Activated CD4-positive, alpha-beta T cell treated with anti-CD3 and anti-CD28 coated beads, Interleukin-2, amount 10 ng/mL, durations not matched to agents 7 days and 5 days (primary cell): ENCODE measurements around the gene SLC7A9. TPM values are rescaled to one million over a fixed set of nuclear protein-coding genes. Genes with fewer than 3 reads are reported as not detected.
A peak's percentile ranks its signal among the peaks of the same experiment; 100 is the strongest.

Experiments used
- CTCF ChIA-PET: fragments of 350-600 bp; sonication (Branson Sonifier 250); formaldehyde crosslinking; loops from one replicate; lab custom pipeline; 2021; ENCODE audit warnings: antibody characterized with exemption; lab: Charles Lee
- POLR2A ChIA-PET: fragments of 350-600 bp; sonication (Branson Sonifier 250); formaldehyde crosslinking; loops from one replicate; lab custom pipeline; 2021; ENCODE audit warnings: antibody characterized with exemption; lab: Charles Lee
- DNase-seq: peaks from one replicate; pipeline ENCODE4 v3.0.0-alpha.2; 2020
- H3K27ac Mint-ChIP-seq: one replicate; pipeline ENCODE4 v1.8.0; 2021; ENCODE audit warnings: mild to moderate bottlenecking, moderate library complexity, mixed read lengths
- H3K27me3 Mint-ChIP-seq: one replicate; pipeline ENCODE4 v1.8.0; 2021; ENCODE audit warnings: mixed read lengths
- H3K36me3 Mint-ChIP-seq: one replicate; pipeline ENCODE4 v1.8.0; 2021; ENCODE audit warnings: low read depth, mixed read lengths
- H3K4me1 Mint-ChIP-seq: one replicate; pipeline ENCODE4 v1.8.0; 2021; ENCODE audit warnings: mixed read lengths
- H3K4me3 Mint-ChIP-seq: one replicate; pipeline ENCODE4 v1.8.0; 2021; ENCODE audit warnings: mild to moderate bottlenecking, moderate library complexity, mixed read lengths
- H3K9me3 Mint-ChIP-seq: one replicate; pipeline ENCODE4 v1.8.0; 2021; ENCODE audit warnings: mixed read lengths
- total RNA-seq, 2 experiments: library from RNA; stranded (reverse); gene quantifications; one replicate each; pipeline ENCODE4 v1.2.3, GENCODE V29; 2021

SLC7A9 gene
- under 1 TPM; 0.27 to 0.45 TPM for total RNA-seq

- Mint-ChIP-seq H3K4me3 (no peak within 1 kb of the TSS), H3K27me3 (no peaks in the 10 kb centered on the region), H3K27ac (no peak within 1 kb of the TSS), H3K4me1 (peaks cover 7% of the 10 kb centered on the region), H3K36me3 (no peaks in the 10 kb centered on the region), H3K9me3 (no peaks in the 10 kb centered on the region)
- DNase-seq, result no peak
- ChIA-PET CTCF (interaction anchor here (0.6 to 0.7 kb wide), 2 partner anchors 332 to 344 kb away, joined by 4 read pairs; no protein-coding TSS in a partner anchor), POLR2A (no interaction called here)
These were observed at the start of gene SLC7A9 for GRCh38 chr19:32869369-32869965. Gene SLC7A9 (minus strand): TSS chr19:32869767. CDS start chr19:32868534, 1,233 bp downstream.

GRCh38 chr19:32919365-32919764 lies 49.8 kb upstream of the SLC7A9 start:
- Mint-ChIP-seq H3K4me3 (no peak overlapping the region), H3K27me3 (no peaks in the 10 kb centered on the region), H3K36me3 (peaks cover 9% of the 10 kb centered on the region), H3K27ac (no peak overlapping the region), H3K4me1 (peaks cover 7% of the 10 kb centered on the region), H3K9me3 (no peaks in the 10 kb centered on the region)
- no peak for DNase-seq
- CTCF ChIA-PET, result no interaction called here
- POLR2A ChIA-PET, result no interaction called here

GRCh38 chr19:32917616-32917996 lies 48.0 kb upstream of the SLC7A9 start:
- ChIA-PET POLR2A (no interaction called here), CTCF (no interaction called here)
- Mint-ChIP-seq H3K27ac (peak overlapping the region; percentile 50), H3K27me3 (no peaks in the 10 kb centered on the region), H3K36me3 (peaks cover 7% of the 10 kb centered on the region), H3K4me1 (peaks cover 7% of the 10 kb centered on the region), H3K9me3 (no peaks in the 10 kb centered on the region), H3K4me3 (no peak overlapping the region)
- no peak for DNase-seq

DNA sequence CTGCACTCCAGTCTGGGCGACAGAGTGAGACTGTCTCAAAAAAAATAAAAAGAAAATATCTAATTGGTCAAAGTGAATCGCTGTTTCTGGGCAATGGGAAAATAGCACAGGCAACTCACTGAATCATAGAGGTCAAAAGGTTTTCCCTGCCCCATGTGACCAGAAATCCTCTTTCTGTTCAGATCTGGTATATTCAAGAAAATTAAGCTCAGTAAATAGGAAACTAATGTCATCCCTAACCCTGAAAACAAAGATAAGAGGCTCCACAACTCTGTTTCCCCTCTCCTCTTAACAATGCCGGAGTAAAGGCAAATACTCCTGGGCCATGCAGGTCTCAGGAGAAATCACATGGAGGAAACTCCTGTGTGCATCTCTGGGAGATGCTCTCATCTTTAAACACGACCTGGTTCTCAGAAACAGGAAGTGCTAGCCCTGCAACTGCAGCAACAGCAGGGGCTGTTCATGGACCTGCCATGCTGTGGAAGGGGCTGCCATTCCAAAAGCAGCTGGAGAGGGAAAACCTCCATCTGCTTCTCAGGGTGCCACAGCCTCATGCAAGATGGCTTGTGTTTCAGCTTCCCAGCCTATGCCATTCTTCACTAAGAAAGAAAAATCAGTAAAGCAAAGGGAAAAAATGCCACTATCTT lies 47.5 kb upstream of the SLC7A9 start:
- no peak for DNase-seq
- H3K36me3 Mint-ChIP-seq, result peaks cover 9% of the 10 kb centered on the region
- H3K27me3 Mint-ChIP-seq, result no peaks in the 10 kb centered on the region
- no peak overlapping the region for H3K4me3 Mint-ChIP-seq
- peak overlapping the region; percentile 57 for H3K27ac Mint-ChIP-seq
- CTCF ChIA-PET, result no interaction called here
- POLR2A ChIA-PET, result no interaction called here
- no peaks in the 10 kb centered on the region for H3K9me3 Mint-ChIP-seq
- peaks cover 7% of the 10 kb centered on the region for H3K4me1 Mint-ChIP-seq

DNA sequence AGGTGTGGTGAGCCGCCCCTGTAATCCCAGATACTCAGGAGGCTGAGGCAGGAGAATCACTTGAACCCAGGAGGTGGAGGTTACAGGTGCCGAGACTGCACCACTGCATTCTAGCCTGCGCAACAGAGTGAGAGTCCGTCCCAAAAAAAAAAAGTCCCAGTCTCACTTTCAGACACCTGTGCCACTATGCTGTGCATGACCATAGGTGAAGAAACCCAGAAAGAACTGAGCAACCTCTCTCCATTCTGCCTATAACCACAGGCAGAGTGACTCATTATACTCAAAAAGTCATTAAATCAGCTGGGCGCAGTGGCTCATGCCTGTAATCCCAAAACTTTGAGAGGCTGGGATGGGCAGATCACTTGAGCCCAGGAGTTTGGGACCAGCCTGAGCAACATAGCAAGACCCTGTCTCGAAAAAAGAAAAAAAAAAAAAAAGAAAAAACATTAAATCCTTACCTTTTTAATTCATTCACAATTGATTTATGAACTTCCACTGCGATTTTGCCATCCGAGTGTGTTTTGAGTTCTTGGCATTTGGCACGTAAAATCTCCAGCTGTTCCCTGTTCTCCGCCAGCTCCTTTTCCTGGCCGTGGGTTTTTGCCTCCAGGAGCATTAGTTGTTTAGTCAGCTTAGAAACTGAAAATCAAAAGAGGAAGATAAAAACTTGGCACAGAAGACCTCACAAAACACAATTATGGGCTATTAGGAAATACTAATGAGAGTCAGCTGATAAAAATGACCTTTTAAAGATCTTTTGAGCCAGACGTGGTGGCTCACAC lies 45.5 kb upstream of the SLC7A9 start:
- H3K4me3 Mint-ChIP-seq, result no peak overlapping the region
- ChIA-PET CTCF (interaction anchor here (0.7 kb wide), 1 partner anchor 45 kb away, joined by 7 read pairs; no protein-coding TSS in a partner anchor), POLR2A (interaction anchor here (0.6 to 0.7 kb wide), 2 partner anchors 129 to 510 kb away, joined by 4 to 5 read pairs; partner anchors contain the start of gene DPY19L3)
- peaks cover 9% of the 10 kb centered on the region for H3K36me3 Mint-ChIP-seq
- H3K27me3 Mint-ChIP-seq, result no peaks in the 10 kb centered on the region
- H3K9me3 Mint-ChIP-seq, result no peaks in the 10 kb centered on the region
- no peak for DNase-seq
- H3K4me1 Mint-ChIP-seq, result peaks cover 7% of the 10 kb centered on the region
- H3K27ac Mint-ChIP-seq, result no peak overlapping the region

- CTCF ChIA-PET, result no interaction called here
These were observed 41.9 kb upstream of the SLC7A9 start for GRCh38 chr19:32911467-32911866.

DNA sequence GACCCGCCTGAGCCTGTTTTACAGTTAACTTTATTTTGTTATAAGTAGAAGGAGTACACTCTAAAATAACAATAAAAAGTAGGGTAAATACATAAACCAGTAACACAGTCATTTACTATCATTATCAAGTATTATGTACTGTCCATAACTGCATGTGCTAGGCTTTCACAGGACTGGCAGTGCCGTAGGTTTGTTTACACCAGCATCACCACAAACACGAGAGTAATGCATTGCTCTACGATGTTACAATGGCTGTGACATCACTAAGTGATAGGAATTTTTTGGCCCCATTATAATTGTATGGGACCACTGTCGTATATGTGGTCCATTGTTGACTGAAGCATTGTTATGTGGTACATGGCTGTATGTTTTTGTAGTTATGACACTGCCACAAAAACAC lies 41.3 kb upstream of the SLC7A9 start:
- CTCF ChIA-PET, result no interaction called here
- Mint-ChIP-seq H3K27ac (no peak overlapping the region), H3K4me3 (no peak overlapping the region), H3K9me3 (peaks cover 4% of the 10 kb centered on the region), H3K27me3 (no peaks in the 10 kb centered on the region), H3K4me1 (no peaks in the 10 kb centered on the region), H3K36me3 (peaks cover 23% of the 10 kb centered on the region)
- no peak for DNase-seq
- POLR2A ChIA-PET, result no interaction called here

More at GRCh38 chr19:32911467-32911866, 41.9 kb upstream of the SLC7A9 start:
- H3K4me3 Mint-ChIP-seq, result no peak overlapping the region
- DNase-seq, result no peak
- H3K27ac Mint-ChIP-seq, result no peak overlapping the region
- no peaks in the 10 kb centered on the region for H3K9me3 Mint-ChIP-seq
- no peaks in the 10 kb centered on the region for H3K4me1 Mint-ChIP-seq
- POLR2A ChIA-PET, result no interaction called here
- H3K36me3 Mint-ChIP-seq, result peaks cover 19% of the 10 kb centered on the region
- H3K27me3 Mint-ChIP-seq, result no peaks in the 10 kb centered on the region

DNA sequence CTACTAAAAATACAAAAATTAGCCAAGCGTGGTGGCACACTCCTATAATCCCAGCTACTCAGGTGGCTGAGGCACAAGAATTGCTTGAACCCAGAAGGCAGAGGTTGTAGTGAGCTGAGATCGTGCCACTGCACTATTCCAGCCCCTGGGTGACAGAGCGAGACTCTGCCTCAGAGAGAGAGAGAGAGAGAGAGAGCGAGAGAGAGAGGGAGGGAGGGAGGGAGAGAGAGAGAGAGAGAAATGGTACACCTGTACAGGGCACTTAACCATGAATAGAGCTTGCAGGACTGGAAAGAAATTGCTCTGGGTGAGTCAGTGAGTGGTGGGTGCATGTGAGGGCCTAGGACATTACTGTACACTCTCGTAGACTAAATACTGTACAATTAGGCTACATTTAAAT lies 40.5 kb upstream of the SLC7A9 start:
- POLR2A ChIA-PET, result no interaction called here
- no peaks in the 10 kb centered on the region for H3K4me1 Mint-ChIP-seq
- H3K27ac Mint-ChIP-seq, result no peak overlapping the region
- H3K4me3 Mint-ChIP-seq, result no peak overlapping the region
- H3K27me3 Mint-ChIP-seq, result no peaks in the 10 kb centered on the region
- CTCF ChIA-PET, result no interaction called here
- H3K36me3 Mint-ChIP-seq, result peaks cover 24% of the 10 kb centered on the region
- no peak for DNase-seq
- peaks cover 5% of the 10 kb centered on the region for H3K9me3 Mint-ChIP-seq

DNA sequence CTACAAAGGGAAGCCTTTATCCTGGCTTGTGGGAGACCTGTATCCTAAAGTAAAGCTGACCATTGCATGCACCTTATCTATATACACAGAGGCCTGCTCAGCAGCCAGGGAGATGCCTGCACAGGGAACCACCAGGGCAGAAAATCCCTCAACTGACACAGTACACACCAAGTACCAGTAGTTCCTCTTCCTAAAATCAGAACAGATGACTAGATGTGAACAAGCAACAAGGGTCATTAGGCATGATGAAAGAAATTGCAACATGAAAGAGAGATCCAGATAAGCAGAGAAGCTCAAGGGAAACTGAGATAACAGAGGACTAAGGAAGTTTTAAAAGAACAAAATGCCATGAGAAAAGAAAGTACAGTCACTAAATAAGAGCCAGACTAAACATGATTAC lies 39.7 kb upstream of the SLC7A9 start:
- ChIA-PET POLR2A (no interaction called here), CTCF (interaction anchor here (0.5 kb wide), 1 partner anchor 376 kb away, joined by 3 read pairs; no protein-coding TSS in a partner anchor)
- Mint-ChIP-seq H3K4me3 (no peak overlapping the region), H3K27ac (no peak overlapping the region), H3K4me1 (no peaks in the 10 kb centered on the region), H3K27me3 (no peaks in the 10 kb centered on the region), H3K9me3 (peaks cover 5% of the 10 kb centered on the region), H3K36me3 (peaks cover 24% of the 10 kb centered on the region)
- DNase-seq, result no peak

- Mint-ChIP-seq H3K4me1 (no peaks in the 10 kb centered on the region), H3K4me3 (no peak overlapping the region), H3K36me3 (peaks cover 26% of the 10 kb centered on the region), H3K27me3 (no peaks in the 10 kb centered on the region), H3K27ac (no peak overlapping the region), H3K9me3 (peaks cover 5% of the 10 kb centered on the region)
- ChIA-PET POLR2A (no interaction called here), CTCF (interaction anchor here (0.5 kb wide), 1 partner anchor 377 kb away, joined by 3 read pairs; no protein-coding TSS in a partner anchor)
- DNase-seq, result no peak
These were observed 39.1 kb upstream of the SLC7A9 start for GRCh38 chr19:32908641-32909190.

GRCh38 chr19:32902448-32902847 lies 32.9 kb upstream of the SLC7A9 start:
- Mint-ChIP-seq H3K27me3 (no peaks in the 10 kb centered on the region), H3K27ac (no peak overlapping the region), H3K9me3 (peaks cover 5% of the 10 kb centered on the region), H3K36me3 (peaks cover 24% of the 10 kb centered on the region), H3K4me3 (no peak overlapping the region), H3K4me1 (no peaks in the 10 kb centered on the region)
- ChIA-PET CTCF (no interaction called here), POLR2A (no interaction called here)
- no peak for DNase-seq

DNA sequence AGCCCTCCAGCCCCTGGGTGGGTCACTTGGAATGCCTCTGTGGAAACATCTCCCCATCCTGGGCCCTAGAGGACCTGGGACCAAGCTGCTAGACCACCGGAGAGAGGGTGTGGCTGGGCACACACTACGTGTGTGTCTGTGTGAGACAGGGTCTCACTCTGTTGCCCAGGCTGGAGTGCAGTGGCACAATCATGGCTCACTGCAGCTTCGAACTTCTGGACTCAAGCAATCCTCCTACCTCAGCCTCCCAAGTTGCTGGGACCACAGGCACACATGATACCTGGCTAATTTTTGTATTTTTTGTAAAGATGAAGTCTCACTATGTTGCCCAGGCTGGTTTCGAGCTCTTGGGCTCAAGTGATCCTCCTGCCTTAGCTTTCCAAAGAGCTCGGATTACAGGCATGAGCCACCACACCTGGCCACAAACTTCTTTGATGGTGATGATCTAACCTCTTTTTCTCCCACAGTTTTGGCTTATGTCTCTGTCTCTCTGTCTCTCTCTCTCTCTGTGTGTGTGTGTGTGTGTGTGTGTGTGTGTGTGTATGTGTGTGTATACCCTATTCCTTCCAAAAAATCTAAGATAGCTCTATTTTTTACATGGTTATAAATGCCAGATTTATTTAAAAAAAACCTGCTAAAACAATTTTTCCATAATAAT lies 32.1 kb upstream of the SLC7A9 start:
- no peak for DNase-seq
- POLR2A ChIA-PET, result no interaction called here
- H3K36me3 Mint-ChIP-seq, result peaks cover 21% of the 10 kb centered on the region
- no peaks in the 10 kb centered on the region for H3K4me1 Mint-ChIP-seq
- no peak overlapping the region for H3K4me3 Mint-ChIP-seq
- CTCF ChIA-PET, result no interaction called here
- H3K27me3 Mint-ChIP-seq, result no peaks in the 10 kb centered on the region
- H3K9me3 Mint-ChIP-seq, result peaks cover 6% of the 10 kb centered on the region
- no peak overlapping the region for H3K27ac Mint-ChIP-seq
